Endodermal cell (in vitro differentiated cells): ENCODE data around the gene GP2. TPM values are rescaled to one million over a fixed set of nuclear protein-coding genes. Genes with fewer than 3 reads are reported as not detected.

ENCODE experiments used
- DNase-seq: peaks from one replicate; pipeline ENCODE4 v3.0.0-alpha.2; 2017
- H3K27ac ChIP-seq: 2 replicates; pipeline ENCODE4 v1.5.1; 2013; ENCODE audit warnings: mild to moderate bottlenecking, low read depth, low read length, moderate library complexity
- H3K27me3 ChIP-seq: 2 replicates; pipeline ENCODE4 v1.6.1; 2013; ENCODE audit warnings: mild to moderate bottlenecking, low read length, moderate library complexity; ENCODE audit not compliant: insufficient read depth, control insufficient read depth, poor library complexity, severe bottlenecking
- H3K36me3 ChIP-seq: 2 replicates; pipeline ENCODE4 v1.7.0; 2013; ENCODE audit warnings: mild to moderate bottlenecking, low read length, moderate library complexity; ENCODE audit not compliant: control insufficient read depth, insufficient read depth
- H3K4me1 ChIP-seq: one replicate; pipeline ENCODE4 v1.7.0; 2013; ENCODE audit warnings: low read length; ENCODE audit not compliant: control insufficient read depth, insufficient read depth
- H3K4me3 ChIP-seq: 2 replicates; pipeline ENCODE4 v1.5.1; 2013; ENCODE audit warnings: mild to moderate bottlenecking, low read length, moderate library complexity
- H3K9ac ChIP-seq: 2 replicates; pipeline ENCODE4 v1.6.1; 2013; ENCODE audit warnings: mild to moderate bottlenecking, low read length, moderate library complexity; ENCODE audit not compliant: poor library complexity, severe bottlenecking; ENCODE audit errors: extremely low read depth
- H3K9me3 ChIP-seq: 2 replicates; pipeline ENCODE4 v1.6.1; 2013; ENCODE audit warnings: mild to moderate bottlenecking, low read length, moderate library complexity; ENCODE audit not compliant: control insufficient read depth
- H3K27ac Mint-ChIP-seq: 2 replicates; pipeline ENCODE4 v1.8.0; 2020; ENCODE audit warnings: mixed read lengths
- H3K27me3 Mint-ChIP-seq: 2 replicates; pipeline ENCODE4 v1.8.0; 2021; ENCODE audit warnings: mild to moderate bottlenecking, mixed read lengths; ENCODE audit not compliant: insufficient read depth
- H3K36me3 Mint-ChIP-seq: 2 replicates; pipeline ENCODE4 v1.8.0; 2020; ENCODE audit warnings: low read depth, mixed read lengths
- H3K4me1 Mint-ChIP-seq: 2 replicates; pipeline ENCODE4 v1.8.0; 2020; ENCODE audit warnings: mixed read lengths
- H3K4me3 Mint-ChIP-seq: 2 replicates; pipeline ENCODE4 v1.8.0; 2020; ENCODE audit warnings: mild to moderate bottlenecking, moderate library complexity, mixed read lengths
- H3K9me3 Mint-ChIP-seq: 2 replicates; pipeline ENCODE4 v1.8.0; 2020; ENCODE audit warnings: mild to moderate bottlenecking, mixed read lengths
- CTCF ChIP-seq: fragments of 200-600 bp; sonication (generic); conservative IDR thresholded peaks from 2 replicates; pipeline ENCODE4 v1.5.0; 2021; ENCODE audit warnings: antibody characterized with exemption, mild to moderate bottlenecking
- WGBS, 2 experiments: methylation state at CpG; one replicate each; pipeline versions ENCODE4 v1.1.5 to v1.1.7; 2013; ENCODE audit warnings: missing lambda C conversion rate in 2 of 2, mixed read lengths in 1 of 2; ENCODE audit not compliant: insufficient coverage in 1 of 2, insufficient read length in 1 of 2; 5-methylcytosine and 5-hydroxymethylcytosine counted together
- long read RNA-seq, 4 experiments: library from polyadenylated mRNA in 2 of 4; library from RNA in 1 of 4; library from capped mRNA in 1 of 4; stranded (forward) in 3 of 4; unstranded in 1 of 4; transcript quantifications; one replicate each; pipeline ENCODE4 v2.0.0, GENCODE V29; 2020 to 2021; ENCODE audit warnings: inconsistent platforms in 1 of 4
- polyA plus RNA-seq, 2 experiments: library from polyadenylated mRNA; stranded (reverse); fragments of 50-300 nt; gene quantifications; one replicate each; pipeline ENCODE4 v1.2.3, GENCODE V29; 2013
- total RNA-seq, 2 donors: library from RNA; stranded (reverse); fragmentation: NEBNext Ultra II Directional in 1 of 2; extraction: Animal tissue kit (Norgen Biotek cat#: 25700) in 1 of 2; gene quantifications; 2 replicates in 1 of 2; 3 replicates in 1 of 2; pipeline ENCODE4 v1.2.1, GENCODE V29; 2021

GP2 gene
- not detected for total RNA-seq
- polyA plus RNA-seq (2013, experiment 1 of 2) = not detected
- not detected for polyA plus RNA-seq (2013, experiment 2 of 2)
- long read RNA-seq, experiment 1 = 0 reads
- long read RNA-seq, experiment 2 = 0 reads
- long read RNA-seq, experiment 3 = 0 reads
- long read RNA-seq, experiment 4 = 0 reads

- H3K27ac ChIP-seq = no peak within 1 kb of the TSS
- peaks cover 11% of the 10 kb centered on the region for H3K4me1 ChIP-seq
- no peaks in the 10 kb centered on the region for H3K36me3 Mint-ChIP-seq
- no peak within 1 kb of the TSS for H3K4me3 Mint-ChIP-seq
- H3K27me3 ChIP-seq = no peaks in the 10 kb centered on the region
- H3K27ac Mint-ChIP-seq = no peak within 1 kb of the TSS
- H3K9me3 ChIP-seq = no peaks in the 10 kb centered on the region
- peaks cover 8% of the 10 kb centered on the region for H3K27me3 Mint-ChIP-seq
- peak; percentile 60 for TF ChIP-seq CTCF
- 80 to 85% methylated on average over 5 to 7 of the region's 7 CpGs for WGBS, 2 experiments
- peaks cover 31% of the 10 kb centered on the region for H3K4me1 Mint-ChIP-seq
- no peak within 1 kb of the TSS for H3K4me3 ChIP-seq
- peak; percentile 68 for DNase-seq
- no peaks in the 10 kb centered on the region for H3K36me3 ChIP-seq
- no peaks in the 10 kb centered on the region for H3K9me3 Mint-ChIP-seq
- H3K9ac ChIP-seq = no peak within 1 kb of the TSS
These were observed at the start of gene GP2 for GRCh38 chr16:20327444-20328041. Gene GP2 (minus strand): TSS chr16:20327513. CDS start chr16:20326431, 1,082 bp downstream.

- H3K27me3 Mint-ChIP-seq = peaks cover 7% of the 10 kb centered on the region
- H3K9me3 Mint-ChIP-seq = no peaks in the 10 kb centered on the region
- Histone ChIP-seq H3K9ac (no peak overlapping the region), H3K27me3 (no peaks in the 10 kb centered on the region), H3K27ac (no peak overlapping the region), H3K36me3 (no peaks in the 10 kb centered on the region), H3K4me1 (no peaks in the 10 kb centered on the region), H3K4me3 (no peak overlapping the region), H3K9me3 (no peaks in the 10 kb centered on the region)
- no peak for DNase-seq
- H3K4me3 Mint-ChIP-seq = no peak overlapping the region
- H3K27ac Mint-ChIP-seq = no peak overlapping the region
- no peaks in the 10 kb centered on the region for H3K36me3 Mint-ChIP-seq
- no peak for TF ChIP-seq CTCF
- WGBS, 2 experiments = 91 to 97% methylated on average over 3 to 5 of the region's 5 CpGs
- no peaks in the 10 kb centered on the region for H3K4me1 Mint-ChIP-seq
These were observed 45.4 kb upstream of the GP2 start for GRCh38 chr16:20372701-20373100.

GRCh38 chr16:20369452-20370054, 42.2 kb upstream of the GP2 start:
- Mint-ChIP-seq H3K9me3 (no peaks in the 10 kb centered on the region), H3K4me3 (no peak overlapping the region), H3K27me3 (peaks cover 4% of the 10 kb centered on the region), H3K4me1 (no peaks in the 10 kb centered on the region), H3K36me3 (no peaks in the 10 kb centered on the region), H3K27ac (no peak overlapping the region)
- no peak for DNase-seq
- Histone ChIP-seq H3K36me3 (no peaks in the 10 kb centered on the region), H3K9me3 (no peaks in the 10 kb centered on the region), H3K4me1 (no peaks in the 10 kb centered on the region), H3K4me3 (no peak overlapping the region), H3K27ac (no peak overlapping the region), H3K9ac (no peak overlapping the region), H3K27me3 (no peaks in the 10 kb centered on the region)
- WGBS, 2 experiments = 87 to 89% methylated on average over 9 of the region's 9 CpGs
- TF ChIP-seq CTCF = peak; percentile 17
